Coronary artery (tissue), 2 donors: ENCODE data around the gene RINT1.

ENCODE experiments used
- DNase-seq: peaks from one replicate; pipeline ENCODE4 v3.0.0-alpha.2; 2017; ENCODE audit warnings: low spot score
- H3K27ac ChIP-seq, 2 donors: fragments of 200-600 bp; sonication (generic); one replicate each; pipeline ENCODE4 v1.5.1; 2016 to 2019
- H3K4me3 ChIP-seq: fragments of 200-600 bp; sonication (generic); 2 replicates; pipeline ENCODE4 v1.5.1; 2016; ENCODE audit warnings: mild to moderate bottlenecking, moderate library complexity
- CTCF ChIP-seq: fragments of 200-600 bp; sonication (generic); IDR thresholded peaks from one replicate; pipeline ENCODE4 v1.5.1; 2019; ENCODE audit warnings: antibody characterized with exemption

The RINT1 gene

DNA sequence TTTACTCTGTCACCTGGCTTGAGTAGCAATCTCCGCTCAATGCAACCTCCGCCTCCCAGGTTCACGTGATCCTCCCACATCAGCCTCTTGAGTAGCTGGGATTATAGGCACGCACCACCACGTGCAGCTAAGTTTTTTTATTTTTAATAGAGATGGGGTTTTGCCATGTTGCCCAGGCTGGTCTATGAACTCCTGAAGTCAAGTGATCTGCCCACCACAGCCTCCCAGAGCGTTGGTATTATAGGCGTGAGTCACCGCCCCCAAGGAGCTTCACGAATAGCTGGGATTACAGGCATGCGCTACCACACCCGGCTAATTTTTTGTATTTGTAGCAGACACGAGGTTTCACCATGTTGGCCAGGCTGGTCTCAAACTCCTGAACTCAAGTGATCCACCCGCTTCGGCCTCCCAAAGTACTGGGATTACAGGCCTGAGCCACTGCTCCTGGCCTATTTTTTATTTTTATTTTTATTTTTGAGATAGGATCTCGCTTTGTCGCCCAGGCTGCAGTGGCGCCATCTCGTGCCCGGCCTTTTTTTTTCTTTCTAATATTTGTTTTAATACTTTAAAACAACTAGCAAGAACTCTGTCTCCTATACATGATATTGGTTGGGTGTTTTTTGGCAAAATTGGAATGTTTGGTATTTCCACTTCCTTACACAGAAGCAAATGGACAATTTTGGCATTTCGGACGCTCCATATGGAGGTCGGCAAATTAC is 48.2 kb downstream of the RINT1 start:
- H3K4me3 ChIP-seq = no peak overlapping the region
- no peak for TF ChIP-seq CTCF
- no peak overlapping the region for H3K27ac ChIP-seq
- no peak for DNase-seq

GRCh38 chr7:105581066-105581811 is 49.2 kb downstream of the RINT1 start, which contains the start of gene EFCAB10:
Gene EFCAB10 (minus strand): TSS chr7:105581493. CDS start chr7:105581463, 30 bp downstream.
- no peak for DNase-seq
- no peak within 1 kb of the TSS for H3K27ac ChIP-seq
- TF ChIP-seq CTCF = no peak
- peak within 1 kb of the TSS; percentile 41 for H3K4me3 ChIP-seq

- Histone ChIP-seq H3K4me3 (no peak overlapping the region), H3K27ac (no peak overlapping the region)
- no peak for DNase-seq
- no peak for TF ChIP-seq CTCF
Measured at GRCh38 chr7:105583061-105583460, 51.1 kb downstream of the RINT1 start.

DNA sequence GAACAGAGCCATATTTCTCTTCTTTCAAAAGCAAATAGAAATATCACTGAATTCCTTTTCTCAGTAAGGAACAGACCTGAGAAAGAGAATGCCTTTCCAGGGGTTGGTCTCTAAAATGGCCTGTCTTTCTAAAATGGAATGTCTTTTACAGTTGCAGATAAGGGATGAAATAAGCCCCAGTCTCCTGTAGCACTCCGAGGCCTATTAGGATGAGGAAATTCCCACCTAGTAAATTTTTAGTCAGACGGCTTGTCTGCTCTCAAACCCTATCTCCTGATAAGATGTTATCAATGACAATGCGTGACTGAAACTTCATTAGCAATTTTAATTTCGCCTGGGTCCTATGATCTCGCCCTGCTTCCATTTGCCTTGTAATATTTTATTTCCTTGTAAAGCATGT is 52.2 kb downstream of the RINT1 start:
- no peak for TF ChIP-seq CTCF
- Histone ChIP-seq H3K4me3 (no peak overlapping the region), H3K27ac (no peak overlapping the region)
- no peak for DNase-seq

DNA sequence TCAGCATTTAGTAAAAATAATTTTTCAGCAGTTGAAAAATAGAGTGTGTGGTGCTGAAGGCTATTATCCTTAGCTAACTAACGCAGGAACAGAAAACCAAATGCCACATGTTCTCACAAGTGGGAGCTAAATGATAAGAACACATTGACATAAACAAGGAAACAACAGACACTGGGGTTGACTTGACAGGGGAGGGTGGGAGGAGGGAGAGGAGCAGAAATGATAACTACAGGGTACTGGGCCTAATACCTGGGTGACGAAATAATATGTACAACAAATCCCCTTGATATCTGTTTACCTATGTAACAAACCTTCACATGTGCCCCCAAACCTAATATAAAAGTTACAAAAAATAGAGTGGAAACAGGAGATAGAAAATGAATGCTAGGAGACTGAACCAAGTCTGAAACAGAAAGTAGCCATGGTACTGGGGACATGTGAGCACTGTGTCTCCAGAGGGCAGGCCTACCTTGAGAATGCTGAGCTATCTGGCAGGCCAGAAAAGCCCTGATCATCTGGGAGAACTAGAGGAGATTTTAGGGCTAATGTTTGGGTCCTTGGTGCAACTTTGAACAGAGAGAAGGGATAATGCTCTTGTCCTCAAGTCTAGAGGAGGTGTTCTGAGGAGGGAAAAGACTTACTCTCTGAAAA is 54.0 kb downstream of the RINT1 start:
- no peak for TF ChIP-seq CTCF
- no peak for DNase-seq
- H3K27ac ChIP-seq = no peak overlapping the region
- H3K4me3 ChIP-seq = no peak overlapping the region

- peak; percentile 35 for DNase-seq
- Histone ChIP-seq H3K4me3 (no peak overlapping the region), H3K27ac (no peak overlapping the region)
- TF ChIP-seq CTCF = no peak
Measured at GRCh38 chr7:105587909-105588635, 56.1 kb downstream of the RINT1 start.
